DND-41 (cell line): ENCODE data around the gene PYGB.

Source experiments
- EZH2 ChIP-seq: IDR thresholded peaks from 3 replicates; pipeline ENCODE4 v1.6.1; 2012; ENCODE audit warnings: borderline replicate concordance, low read depth, mild to moderate bottlenecking, moderate library complexity, low read length, inconsistent platforms; ENCODE audit not compliant: severe bottlenecking
- TF ChIP-seq, protein P1 (sequence below): IDR thresholded peaks from 2 replicates; pipeline ENCODE4 v1.5.1; 2012; ENCODE audit warnings: borderline replicate concordance, low read length, moderate library complexity, mild to moderate bottlenecking; ENCODE audit not compliant: poor library complexity, severe bottlenecking; ENCODE audit errors: extremely low read depth

DNA sequence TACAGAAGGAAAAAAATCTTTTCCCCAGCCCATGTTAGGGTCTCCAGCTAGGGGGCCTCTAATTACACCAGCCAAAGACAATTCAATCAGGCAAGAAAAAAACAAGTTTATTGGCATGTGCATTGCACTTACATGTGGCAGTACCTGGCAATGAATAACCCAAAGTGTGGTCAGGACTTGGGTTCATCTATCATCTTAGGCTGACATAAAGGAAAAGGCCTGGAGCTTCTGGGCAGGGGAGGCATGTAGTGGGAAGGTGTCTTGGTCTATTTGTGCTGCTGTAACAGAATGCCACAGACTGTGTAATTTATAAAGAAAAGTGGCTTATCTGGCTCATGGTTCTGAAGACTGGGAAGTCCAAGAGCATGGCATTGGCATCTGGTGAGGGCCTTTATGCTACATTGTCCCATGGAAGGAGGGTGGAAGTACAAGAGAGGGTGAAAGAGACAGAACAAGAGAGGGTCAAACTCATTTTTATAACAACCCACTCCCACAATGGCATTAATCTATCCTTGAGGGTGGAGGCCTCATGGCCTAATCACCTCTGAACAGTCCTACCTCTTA lies 4.4 kb upstream of the PYGB start:
- TF ChIP-seq, protein P1, sequence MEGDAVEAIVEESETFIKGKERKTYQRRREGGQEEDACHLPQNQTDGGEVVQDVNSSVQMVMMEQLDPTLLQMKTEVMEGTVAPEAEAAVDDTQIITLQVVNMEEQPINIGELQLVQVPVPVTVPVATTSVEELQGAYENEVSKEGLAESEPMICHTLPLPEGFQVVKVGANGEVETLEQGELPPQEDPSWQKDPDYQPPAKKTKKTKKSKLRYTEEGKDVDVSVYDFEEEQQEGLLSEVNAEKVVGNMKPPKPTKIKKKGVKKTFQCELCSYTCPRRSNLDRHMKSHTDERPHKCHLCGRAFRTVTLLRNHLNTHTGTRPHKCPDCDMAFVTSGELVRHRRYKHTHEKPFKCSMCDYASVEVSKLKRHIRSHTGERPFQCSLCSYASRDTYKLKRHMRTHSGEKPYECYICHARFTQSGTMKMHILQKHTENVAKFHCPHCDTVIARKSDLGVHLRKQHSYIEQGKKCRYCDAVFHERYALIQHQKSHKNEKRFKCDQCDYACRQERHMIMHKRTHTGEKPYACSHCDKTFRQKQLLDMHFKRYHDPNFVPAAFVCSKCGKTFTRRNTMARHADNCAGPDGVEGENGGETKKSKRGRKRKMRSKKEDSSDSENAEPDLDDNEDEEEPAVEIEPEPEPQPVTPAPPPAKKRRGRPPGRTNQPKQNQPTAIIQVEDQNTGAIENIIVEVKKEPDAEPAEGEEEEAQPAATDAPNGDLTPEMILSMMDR: no peak
- TF ChIP-seq EZH2: no peak
